Chondrocyte (in vitro differentiated cells): ENCODE measurements around the gene KIF3A. TPM values are rescaled to one million over a fixed set of nuclear protein-coding genes. Genes with fewer than 3 reads are reported as not detected.

ENCODE experiments used
- DNase-seq: peaks from one replicate; pipeline ENCODE4 v3.0.0; 2021; ENCODE audit warnings: mixed read lengths, low spot score
- H3K27ac Mint-ChIP-seq: one replicate; pipeline ENCODE4 v1.8.0; 2021; ENCODE audit warnings: mild to moderate bottlenecking, moderate library complexity, mixed read lengths; ENCODE audit not compliant: unreplicated experiment
- H3K27me3 Mint-ChIP-seq: 2 replicates; pipeline ENCODE4 v1.8.0; 2021; ENCODE audit warnings: low read depth, mixed read lengths
- H3K36me3 Mint-ChIP-seq: 2 replicates; pipeline ENCODE4 v1.8.0; 2021; ENCODE audit warnings: low read depth, mixed read lengths
- H3K4me1 Mint-ChIP-seq: 2 replicates; pipeline ENCODE4 v1.8.0; 2021; ENCODE audit warnings: low read depth, mild to moderate bottlenecking, mixed read lengths
- H3K4me3 Mint-ChIP-seq: one replicate; pipeline ENCODE4 v1.8.0; 2021; ENCODE audit warnings: mild to moderate bottlenecking, moderate library complexity, mixed read lengths; ENCODE audit not compliant: unreplicated experiment
- H3K9me3 Mint-ChIP-seq: 2 replicates; pipeline ENCODE4 v1.8.0; 2021; ENCODE audit warnings: low read depth, mixed read lengths
- total RNA-seq: library from RNA; stranded (reverse); gene quantifications from 3 replicates; pipeline ENCODE4 v1.2.1, GENCODE V29; 2021
- TF ChIP-seq, protein P1 (sequence below): fragments of 200-600 bp; sonication (generic); IDR thresholded peaks from 2 replicates; pipeline ENCODE4 v1.5.0; 2021; ENCODE audit warnings: antibody characterized with exemption, mild to moderate bottlenecking, moderate library complexity

KIF3A gene
- total RNA-seq, 1 donor from 2014 or later, result 16.2 TPM

DNA sequence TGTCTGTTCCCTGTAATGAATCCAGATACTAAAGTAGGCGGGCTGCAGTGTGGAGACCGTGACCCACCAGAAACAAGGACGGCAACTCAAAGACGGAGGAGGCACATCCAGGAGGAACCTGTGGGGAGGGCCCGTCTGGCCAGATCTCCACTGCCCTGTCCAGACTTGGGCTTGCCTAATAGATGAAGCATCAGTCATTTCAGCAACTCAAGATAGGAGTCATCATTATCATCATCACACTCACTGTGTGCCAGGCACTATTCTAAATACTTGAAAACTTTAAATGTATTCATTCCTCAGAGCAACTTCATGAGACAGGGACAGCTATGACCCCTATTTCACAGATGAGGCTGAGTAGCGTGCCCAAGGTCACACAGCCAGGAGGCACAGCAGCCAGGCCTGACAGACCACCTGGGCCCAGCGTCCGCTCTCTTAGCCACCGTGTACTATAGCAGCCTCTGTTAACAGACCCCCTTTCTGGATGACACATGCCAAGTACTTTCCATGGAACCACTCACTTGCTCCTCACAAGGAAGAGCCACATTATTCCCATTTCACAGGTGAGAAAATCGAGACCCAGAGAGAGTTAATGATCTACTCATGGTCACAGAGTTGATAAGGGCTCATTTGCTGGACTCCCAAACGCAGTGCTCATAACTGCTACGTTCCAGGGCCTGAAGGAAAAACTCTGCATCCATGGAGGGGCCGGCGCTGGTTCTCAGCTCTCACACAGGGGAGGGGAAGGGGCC is 68.5 kb downstream of the KIF3A start:
- Mint-ChIP-seq H3K36me3 (no peaks in the 10 kb centered on the region), H3K27me3 (no peaks in the 10 kb centered on the region), H3K4me3 (no peak overlapping the region), H3K27ac (no peak overlapping the region), H3K9me3 (no peaks in the 10 kb centered on the region), H3K4me1 (peaks cover 1% of the 10 kb centered on the region)
- no peak for DNase-seq
- TF ChIP-seq, protein P1, sequence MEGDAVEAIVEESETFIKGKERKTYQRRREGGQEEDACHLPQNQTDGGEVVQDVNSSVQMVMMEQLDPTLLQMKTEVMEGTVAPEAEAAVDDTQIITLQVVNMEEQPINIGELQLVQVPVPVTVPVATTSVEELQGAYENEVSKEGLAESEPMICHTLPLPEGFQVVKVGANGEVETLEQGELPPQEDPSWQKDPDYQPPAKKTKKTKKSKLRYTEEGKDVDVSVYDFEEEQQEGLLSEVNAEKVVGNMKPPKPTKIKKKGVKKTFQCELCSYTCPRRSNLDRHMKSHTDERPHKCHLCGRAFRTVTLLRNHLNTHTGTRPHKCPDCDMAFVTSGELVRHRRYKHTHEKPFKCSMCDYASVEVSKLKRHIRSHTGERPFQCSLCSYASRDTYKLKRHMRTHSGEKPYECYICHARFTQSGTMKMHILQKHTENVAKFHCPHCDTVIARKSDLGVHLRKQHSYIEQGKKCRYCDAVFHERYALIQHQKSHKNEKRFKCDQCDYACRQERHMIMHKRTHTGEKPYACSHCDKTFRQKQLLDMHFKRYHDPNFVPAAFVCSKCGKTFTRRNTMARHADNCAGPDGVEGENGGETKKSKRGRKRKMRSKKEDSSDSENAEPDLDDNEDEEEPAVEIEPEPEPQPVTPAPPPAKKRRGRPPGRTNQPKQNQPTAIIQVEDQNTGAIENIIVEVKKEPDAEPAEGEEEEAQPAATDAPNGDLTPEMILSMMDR, result no peak

DNA sequence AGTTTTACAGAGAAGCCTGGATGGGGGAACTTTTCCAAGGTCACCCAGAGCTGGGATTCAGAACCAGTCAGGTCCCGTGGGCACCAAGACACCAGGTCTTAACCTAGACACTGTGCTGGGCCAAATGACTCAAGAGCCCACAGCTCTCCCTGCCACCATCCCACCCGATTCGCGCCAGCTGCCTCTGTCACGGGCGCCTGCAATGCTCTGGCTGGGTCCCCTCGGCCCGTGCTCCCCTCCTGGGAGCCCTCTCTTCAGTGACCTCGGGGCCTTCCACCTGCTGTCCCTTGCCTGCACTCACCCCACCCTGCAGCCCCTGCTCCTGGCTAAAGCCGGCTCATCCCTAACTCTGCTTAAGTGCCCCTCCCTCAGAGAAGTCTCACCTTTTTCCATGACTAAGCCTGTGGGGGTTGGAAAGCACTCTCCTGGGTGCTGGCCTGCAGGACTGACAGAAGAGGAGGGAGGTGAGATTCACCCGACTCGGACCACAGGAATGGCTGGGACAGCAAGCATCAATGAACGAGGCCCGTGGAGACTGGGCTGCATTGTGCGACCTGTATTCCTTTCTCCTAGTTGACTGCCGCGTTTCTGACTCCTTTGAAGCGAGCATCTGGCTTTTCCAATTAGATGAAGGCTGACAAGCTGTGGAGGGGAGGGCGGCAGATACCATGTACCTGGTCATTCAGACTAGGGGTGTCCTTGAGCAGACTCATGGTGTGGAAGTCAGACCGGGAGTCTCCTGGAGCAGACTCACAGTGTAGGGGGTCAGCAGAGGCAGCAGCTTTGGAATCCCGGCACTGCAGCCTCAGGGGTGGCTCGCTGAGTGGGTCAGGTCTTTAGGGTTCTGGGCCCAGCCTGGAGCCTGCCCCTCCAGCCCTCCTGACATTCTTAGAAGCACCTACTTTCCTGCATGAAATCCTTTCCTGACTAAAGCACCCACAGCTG is 69.3 kb downstream of the KIF3A start:
- H3K27me3 Mint-ChIP-seq, result no peaks in the 10 kb centered on the region
- no peak overlapping the region for H3K4me3 Mint-ChIP-seq
- H3K9me3 Mint-ChIP-seq, result no peaks in the 10 kb centered on the region
- TF ChIP-seq, protein P1, result no peak
- no peak for DNase-seq
- H3K36me3 Mint-ChIP-seq, result no peaks in the 10 kb centered on the region
- H3K4me1 Mint-ChIP-seq, result peaks cover 4% of the 10 kb centered on the region
- H3K27ac Mint-ChIP-seq, result no peak overlapping the region

DNA sequence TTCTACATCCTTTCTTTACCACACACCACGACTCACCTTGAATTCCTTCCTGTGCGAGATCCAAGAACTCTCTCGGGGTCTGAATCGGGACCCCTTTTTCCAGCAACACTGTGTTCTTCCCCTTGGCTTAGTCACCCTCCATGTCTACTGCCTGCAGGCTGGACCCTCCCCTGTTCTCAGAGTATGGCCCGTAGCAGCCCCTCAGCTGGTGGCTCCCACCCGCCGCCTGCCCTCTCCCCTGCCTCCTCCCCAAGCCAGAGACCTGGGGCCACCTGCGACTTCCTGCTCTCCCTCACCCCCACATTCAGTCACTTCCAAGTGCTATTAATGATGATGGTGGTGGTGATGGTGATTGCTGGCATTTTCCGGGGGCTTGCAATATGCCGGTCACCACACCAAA is 70.0 kb downstream of the KIF3A start:
- DNase-seq, result no peak
- Mint-ChIP-seq H3K9me3 (no peaks in the 10 kb centered on the region), H3K4me1 (peaks cover 6% of the 10 kb centered on the region), H3K36me3 (no peaks in the 10 kb centered on the region), H3K27ac (no peak overlapping the region), H3K27me3 (no peaks in the 10 kb centered on the region), H3K4me3 (no peak overlapping the region)
- TF ChIP-seq, protein P1, result no peak

DNA sequence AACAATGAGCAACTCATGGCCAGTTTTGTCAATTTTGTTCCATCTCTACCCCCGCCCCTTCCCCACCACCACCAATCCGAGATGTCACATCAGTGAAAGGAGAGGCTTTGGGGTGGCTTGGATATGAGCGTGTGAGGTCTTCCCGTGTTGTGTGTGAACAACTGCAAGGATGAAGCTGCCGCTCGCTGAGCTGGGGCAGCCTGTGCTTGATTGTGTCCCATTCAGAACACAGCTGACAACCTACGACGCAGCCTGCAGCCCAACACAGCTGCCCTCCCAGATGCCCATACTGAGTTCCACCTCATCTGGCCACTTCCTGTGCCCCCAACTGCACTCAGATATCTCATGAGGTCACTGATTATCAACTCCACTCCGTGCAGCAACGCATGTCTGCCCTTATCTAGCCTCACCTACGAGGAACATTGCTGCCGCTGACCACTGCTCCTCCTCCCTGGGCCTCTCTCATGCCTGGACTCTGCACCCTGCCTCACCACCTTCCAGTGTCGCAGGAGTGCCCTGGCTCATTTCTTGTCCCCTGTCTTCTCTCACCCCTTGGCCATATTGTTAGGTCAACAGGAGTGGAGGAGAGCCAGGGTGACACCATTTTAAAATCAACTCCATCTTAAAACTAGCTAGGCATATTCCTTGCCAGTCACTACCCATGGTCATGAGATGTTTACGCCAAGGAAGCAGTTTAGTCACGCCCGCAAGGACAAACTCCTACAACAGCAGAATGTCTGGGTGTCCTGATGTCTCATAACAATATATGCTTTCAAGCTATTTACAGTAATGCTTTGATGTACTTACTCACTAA is 70.8 kb downstream of the KIF3A start:
- Mint-ChIP-seq H3K9me3 (no peaks in the 10 kb centered on the region), H3K4me3 (no peak overlapping the region), H3K36me3 (no peaks in the 10 kb centered on the region), H3K27ac (no peak overlapping the region), H3K27me3 (no peaks in the 10 kb centered on the region), H3K4me1 (peaks cover 6% of the 10 kb centered on the region)
- no peak for DNase-seq
- TF ChIP-seq, protein P1, result no peak
